GM23338 (cell line): Measurements from ENCODE around the gene RPS6KC1. TPM values are rescaled to one million over a fixed set of nuclear protein-coding genes. Genes with fewer than 3 reads are reported as not detected.

Experiments used
- ATAC-seq: fragments of 200-7000 bp; cut with Tn5 transposase; 3 replicates; pipeline ENCODE4 v1.9.1; 2020
- DNase-seq: peaks from one replicate; pipeline ENCODE4 v3.0.0-alpha.2; 2015; ENCODE audit warnings: low spot score
- H2AFZ ChIP-seq: fragments of 200-600 bp; sonication (generic); 2 replicates; pipeline ENCODE4 v1.8.0; 2016; ENCODE audit warnings: antibody characterized with exemption, mild to moderate bottlenecking, moderate library complexity
- H3F3A ChIP-seq: fragments of 200-600 bp; sonication (generic); replicated peaks from 2 replicates; pipeline ENCODE4 v1.8.0; 2017; ENCODE audit warnings: antibody characterized with exemption, mixed run types, low read depth
- H3K27ac ChIP-seq: fragments of 200-600 bp; sonication (generic); 2 replicates; pipeline ENCODE4 v1.6.1; 2016; ENCODE audit warnings: low read depth
- H3K27me3 ChIP-seq: fragments of 200-600 bp; sonication (generic); 2 replicates; pipeline ENCODE4 v1.8.0; 2016; ENCODE audit warnings: mild to moderate bottlenecking, mixed run types, moderate library complexity; ENCODE audit not compliant: insufficient read depth
- H3K36me3 ChIP-seq: fragments of 200-600 bp; sonication (generic); 2 replicates; pipeline ENCODE4 v1.8.0; 2016; ENCODE audit warnings: mild to moderate bottlenecking; ENCODE audit not compliant: insufficient read depth
- H3K4me1 ChIP-seq: fragments of 200-600 bp; sonication (generic); 2 replicates; pipeline ENCODE4 v1.8.0; 2016; ENCODE audit warnings: mild to moderate bottlenecking, moderate library complexity; ENCODE audit not compliant: insufficient read depth
- H3K4me2 ChIP-seq: fragments of 200-600 bp; sonication (generic); 2 replicates; pipeline ENCODE4 v1.7.1; 2017; ENCODE audit warnings: mixed run types
- H3K4me3 ChIP-seq: fragments of 200-600 bp; sonication (generic); 2 replicates; pipeline ENCODE4 v1.6.1; 2016; ENCODE audit warnings: mixed run types
- H3K79me2 ChIP-seq: fragments of 200-600 bp; sonication (generic); replicated peaks from 2 replicates; pipeline ENCODE4 v1.8.0; 2017; ENCODE audit warnings: mild to moderate bottlenecking; ENCODE audit not compliant: insufficient read depth
- H3K9me2 ChIP-seq: fragments of 200-600 bp; sonication (generic); 2 replicates; pipeline ENCODE4 v1.8.0; 2017; ENCODE audit not compliant: insufficient read depth
- H4K20me1 ChIP-seq: fragments of 200-600 bp; sonication (generic); replicated peaks from 2 replicates; pipeline ENCODE4 v1.8.0; 2017; ENCODE audit warnings: mild to moderate bottlenecking; ENCODE audit not compliant: insufficient read depth
- H3K27ac Mint-ChIP-seq: 2 replicates; pipeline ENCODE4 v1.8.0; 2020; ENCODE audit warnings: inconsistent platforms, mild to moderate bottlenecking, moderate library complexity, mixed read lengths
- H3K27me3 Mint-ChIP-seq: 3 replicates; pipeline ENCODE4 v1.8.0; 2022; ENCODE audit warnings: low read depth, mild to moderate bottlenecking, moderate library complexity, mixed read lengths, inconsistent platforms; ENCODE audit not compliant: insufficient read depth, poor library complexity
- H3K36me3 Mint-ChIP-seq: 3 replicates; pipeline ENCODE4 v1.8.0; 2021; ENCODE audit warnings: low read depth, mild to moderate bottlenecking, inconsistent platforms, moderate library complexity, mixed read lengths
- H3K4me1 Mint-ChIP-seq: 3 replicates; pipeline ENCODE4 v1.8.0; 2020; ENCODE audit warnings: mild to moderate bottlenecking, inconsistent platforms, mixed read lengths
- H3K4me3 Mint-ChIP-seq: 3 replicates; pipeline ENCODE4 v1.8.0; 2021; ENCODE audit warnings: moderate library complexity, mild to moderate bottlenecking, inconsistent platforms, mixed read lengths
- H3K9me3 Mint-ChIP-seq: 3 replicates; pipeline ENCODE4 v1.8.0; 2020; ENCODE audit warnings: moderate library complexity, mild to moderate bottlenecking, inconsistent platforms, mixed read lengths
- CREB1 ChIP-seq: fragments of 250-450 bp; sonication (Bioruptor Pico); IDR thresholded peaks from 2 replicates; pipeline ENCODE4 v1.5.0; 2020; ENCODE audit warnings: low read depth, mild to moderate bottlenecking, moderate library complexity
- CTCF ChIP-seq, 2 experiments: fragments of 200-600 bp in 1 of 2; sonication (generic) in 1 of 2; conservative IDR thresholded peaks; 2 replicates each; pipeline versions ENCODE4 v1.5.1 to v1.6.1; 2016 to 2017; ENCODE audit warnings: antibody characterized with exemption in 2 of 2, low read depth in 2 of 2, mild to moderate bottlenecking in 2 of 2, moderate library complexity in 1 of 2
- ETS1 ChIP-seq: IDR thresholded peaks from 2 replicates; pipeline ENCODE4 v1.6.1; 2016; ENCODE audit warnings: antibody characterized with exemption
- EZH2 ChIP-seq: fragments of 200-600 bp; sonication (generic); IDR thresholded peaks from one replicate; pipeline ENCODE4 v1.8.0; 2017; ENCODE audit warnings: antibody characterized with exemption, mild to moderate bottlenecking, low read depth; ENCODE audit not compliant: unreplicated experiment
- EZH2phosphoT487 ChIP-seq: fragments of 200-600 bp; sonication (generic); IDR thresholded peaks from one replicate; pipeline ENCODE4 v1.8.1; 2018; ENCODE audit warnings: antibody characterized with exemption; ENCODE audit not compliant: unreplicated experiment
- JUNB ChIP-seq: IDR thresholded peaks from one replicate; pipeline ENCODE4 v1.6.1; 2016; ENCODE audit warnings: antibody characterized with exemption; ENCODE audit not compliant: unreplicated experiment
- NANOG ChIP-seq: IDR thresholded peaks from 2 replicates; pipeline ENCODE4 v1.6.1; 2016; ENCODE audit warnings: antibody characterized with exemption, borderline replicate concordance
- POLR2AphosphoS5 ChIP-seq: IDR thresholded peaks from 2 replicates; pipeline ENCODE4 v1.6.1; 2016; ENCODE audit warnings: antibody characterized with exemption, low read depth
- REST ChIP-seq: IDR thresholded peaks from one replicate; pipeline ENCODE4 v1.6.1; 2018; ENCODE audit warnings: antibody characterized with exemption; ENCODE audit not compliant: unreplicated experiment
- STAT1 ChIP-seq: IDR thresholded peaks from one replicate; pipeline ENCODE4 v1.6.1; 2016; ENCODE audit warnings: antibody characterized with exemption; ENCODE audit not compliant: unreplicated experiment
- ZNF114 ChIP-seq: fragments of 250-450 bp; sonication (Bioruptor Pico); IDR thresholded peaks from 2 replicates; pipeline ENCODE4 v1.5.0; 2020; ENCODE audit warnings: mild to moderate bottlenecking, moderate library complexity
- ZNF331 ChIP-seq: fragments of 250-450 bp; sonication (Bioruptor Pico); IDR thresholded peaks from 2 replicates; pipeline ENCODE4 v1.5.0; 2020; ENCODE audit warnings: low read depth, mild to moderate bottlenecking, moderate library complexity
- ZNF462 ChIP-seq: fragments of 250-450 bp; sonication (Bioruptor Pico); IDR thresholded peaks from 2 replicates; pipeline ENCODE4 v1.5.0; 2020; ENCODE audit warnings: mild to moderate bottlenecking, moderate library complexity
- polyA plus RNA-seq: library from polyadenylated mRNA; unstranded; fragments of >200 nt; fragmentation: Nextera tagmentation; extraction: Ambion mirVana; gene quantifications from 2 replicates; pipeline ENCODE4 v1.2.1, GENCODE V29; 2016
- total RNA-seq: library from RNA; depleted of rRNA; stranded (reverse); fragments of >200 nt; shearing (Covaris generic); gene quantifications from 2 replicates; pipeline ENCODE4 v1.2.3, GENCODE V29; 2014

The RPS6KC1 gene
- total and polyA plus RNA-seq, 2 experiments from 2014 or later, result 7.9 to 24.9 TPM

GRCh38 chr1:213094446-213094845 is 43.4 kb downstream of the RPS6KC1 start:
- TF ChIP-seq ZNF114 (no peak), REST (no peak), EZH2 (no peak), POLR2AphosphoS5 (no peak), CTCF (conservative IDR thresholded peaks at IDR 0.05; ENCODE audit: low read depth in 2 of 2) (no peak), JUNB (no peak), CREB1 (CRISPR knock-in tag) (no peak), ZNF462 (no peak), NANOG (no peak), STAT1 (no peak), ETS1 (no peak), ZNF331 (CRISPR knock-in tag) (no peak), EZH2phosphoT487 (no peak)
- Histone ChIP-seq H3K79me2 (no peaks in the 10 kb centered on the region), H3K4me3 (no peak overlapping the region), H3K27me3 (no peaks in the 10 kb centered on the region), H3K9me2 (no peaks in the 10 kb centered on the region), H3K36me3 (no peaks in the 10 kb centered on the region), H3K27ac (no peak overlapping the region), H4K20me1 (no peaks in the 10 kb centered on the region), H2AFZ (no peak overlapping the region), H3K4me1 (no peaks in the 10 kb centered on the region), H3K4me2 (no peak overlapping the region), H3F3A (no peaks in the 10 kb centered on the region)
- no peaks in the 10 kb centered on the region for H3K4me1 Mint-ChIP-seq
- H3K36me3 Mint-ChIP-seq, result peaks cover 9% of the 10 kb centered on the region; the same call in 1 of the 3 replicates
- H3K4me3 Mint-ChIP-seq, result no peak overlapping the region
- H3K27ac Mint-ChIP-seq, result no peak overlapping the region
- H3K9me3 Mint-ChIP-seq, result no peaks in the 10 kb centered on the region
- peaks cover 3% of the 10 kb centered on the region for H3K27me3 Mint-ChIP-seq
- ATAC-seq, result no peak
- no peak for DNase-seq
